ENCODE data around the gene RBM24. TPM values are rescaled to one million over a fixed set of nuclear protein-coding genes. Genes with fewer than 3 reads are reported as not detected.

The RBM24 gene
- total and polyA plus RNA-seq, 4 donors: 0.21 to 0.42 (median 0.28) TPM

GRCh38 chr6:17334265-17334664, 53.1 kb downstream of the RBM24 start:
- Histone ChIP-seq H3K27me3 (ENCODE audit: control insufficient read depth in 4 of 4, insufficient read depth in 4 of 4, low read length in 3 of 4) (no peaks in the 10 kb centered on the region), H3K4me3 (ENCODE audit: low read depth in 1 of 3, low read length in 3 of 3) (no peak overlapping the region), H3K27ac (ENCODE audit: low read depth in 1 of 2, low read length in 2 of 2) (no peak overlapping the region), H3K36me3 (ENCODE audit: control insufficient read depth in 4 of 4, insufficient read depth in 3 of 4, low read depth in 1 of 4, low read length in 3 of 4) (no peaks in the 10 kb centered on the region), H3K9me3 (ENCODE audit: control insufficient read depth in 4 of 4, low read length in 3 of 4) (no peaks in the 10 kb centered on the region), H3K9ac (ENCODE audit: low read depth in 1 of 2, low read length in 2 of 2) (no peak overlapping the region), H3K4me1 (ENCODE audit: control insufficient read depth in 4 of 4, insufficient read depth in 4 of 4, low read length in 3 of 4) (no peaks in the 10 kb centered on the region)
- TF ChIP-seq REST (IDR thresholded peaks at IDR 0.05): no peak
- no peak for TF ChIP-seq CTCF (IDR thresholded peaks at IDR 0.05; ENCODE audit: low read depth, low read length, missing input control)
- TF ChIP-seq MAX (IDR thresholded peaks at IDR 0.05): no peak
- no peak for TF ChIP-seq HNF4A (conservative IDR thresholded peaks at IDR 0.05)
- TF ChIP-seq GABPA (IDR thresholded peaks at IDR 0.05 in 1 of 2, conservative IDR thresholded peaks at IDR 0.05 in 1 of 2): no peak
- TF ChIP-seq EGR1 (IDR thresholded peaks at IDR 0.05; ENCODE audit: low read depth in 2 of 2): no peak
- no peak for TF ChIP-seq FOXA2 (IDR thresholded peaks at IDR 0.05)
- no peak for TF ChIP-seq HNF4G (IDR thresholded peaks at IDR 0.05)
- TF ChIP-seq NR2F2 (IDR thresholded peaks at IDR 0.05): no peak
- TF ChIP-seq JUND (IDR thresholded peaks at IDR 0.05): no peak
- no peak for TF ChIP-seq ZBTB33 (IDR thresholded peaks at IDR 0.05)
- no peak for TF ChIP-seq YY1 (IDR thresholded peaks at IDR 0.05)
- TF ChIP-seq SP1 (IDR thresholded peaks at IDR 0.05): no peak
- DNase-seq (ENCODE audit: low spot score): no peak
- WGBS: 79% methylated on average over 7 of the region's 7 CpGs

GRCh38 chr6:17336425-17336824, 55.3 kb downstream of the RBM24 start:
- Histone ChIP-seq H3K9ac (ENCODE audit: low read depth in 1 of 2, low read length in 2 of 2) (no peak overlapping the region), H3K4me1 (ENCODE audit: control insufficient read depth in 4 of 4, insufficient read depth in 4 of 4, low read length in 3 of 4) (no peaks in the 10 kb centered on the region), H3K27ac (ENCODE audit: low read depth in 1 of 2, low read length in 2 of 2) (no peak overlapping the region), H3K4me3 (ENCODE audit: low read depth in 1 of 3, low read length in 3 of 3) (no peak overlapping the region), H3K9me3 (ENCODE audit: control insufficient read depth in 4 of 4, low read length in 3 of 4) (peaks cover 0 to 4% (median under 1%) of the 10 kb centered on the region in 4 donors), H3K36me3 (ENCODE audit: control insufficient read depth in 4 of 4, insufficient read depth in 3 of 4, low read depth in 1 of 4, low read length in 3 of 4) (no peaks in the 10 kb centered on the region), H3K27me3 (ENCODE audit: control insufficient read depth in 4 of 4, insufficient read depth in 4 of 4, low read length in 3 of 4) (no peaks in the 10 kb centered on the region)
- no peak for TF ChIP-seq RAD21 (IDR thresholded peaks at IDR 0.05)
- TF ChIP-seq HNF4G (IDR thresholded peaks at IDR 0.05): no peak
- TF ChIP-seq HNF4A (conservative IDR thresholded peaks at IDR 0.05): no peak
- TF ChIP-seq YY1 (IDR thresholded peaks at IDR 0.05): no peak
- no peak for TF ChIP-seq NR2F2 (IDR thresholded peaks at IDR 0.05)
- no peak for TF ChIP-seq CTCF (IDR thresholded peaks at IDR 0.05; ENCODE audit: low read depth, low read length, missing input control)
- TF ChIP-seq EGR1 (IDR thresholded peaks at IDR 0.05; ENCODE audit: low read depth in 2 of 2): no peak
- no peak for TF ChIP-seq GABPA (IDR thresholded peaks at IDR 0.05 in 1 of 2, conservative IDR thresholded peaks at IDR 0.05 in 1 of 2)
- no peak for TF ChIP-seq ZBTB33 (IDR thresholded peaks at IDR 0.05)
- no peak for TF ChIP-seq FOXA1 (IDR thresholded peaks at IDR 0.05)
- no peak for TF ChIP-seq SP1 (IDR thresholded peaks at IDR 0.05)
- no peak for TF ChIP-seq MAX (IDR thresholded peaks at IDR 0.05)
- no peak for TF ChIP-seq ATF3 (IDR thresholded peaks at IDR 0.05)
- TF ChIP-seq FOXA2 (IDR thresholded peaks at IDR 0.05): no peak
- no peak for DNase-seq (ENCODE audit: low spot score)
- 88% methylated on average over 2 of the region's 2 CpGs for WGBS
